ENCODE measurements around the gene ABTB2.
A peak's percentile ranks its signal among the peaks of the same experiment; 100 is the strongest.

Gene ABTB2

GRCh38 chr11:34358258-34358727, 483 bp upstream of the ABTB2 start:
- H3K4me1 ChIP-seq (ENCODE audit: control insufficient read depth, insufficient read depth, low read length), result peaks cover 9% of the 10 kb centered on the region
- no peak overlapping the region for H3K9ac ChIP-seq (ENCODE audit: low read length)
- H3K27me3 ChIP-seq (ENCODE audit: control insufficient read depth, insufficient read depth, low read length), result no peaks in the 10 kb centered on the region
- no peaks in the 10 kb centered on the region for H3K36me3 ChIP-seq (ENCODE audit: control insufficient read depth, insufficient read depth, low read length)
- H3K4me3 ChIP-seq (ENCODE audit: low read length), result peak overlapping the region; percentile 71
- peak overlapping the region; percentile 18 for H3K27ac ChIP-seq (ENCODE audit: low read depth, low read length)

DNA sequence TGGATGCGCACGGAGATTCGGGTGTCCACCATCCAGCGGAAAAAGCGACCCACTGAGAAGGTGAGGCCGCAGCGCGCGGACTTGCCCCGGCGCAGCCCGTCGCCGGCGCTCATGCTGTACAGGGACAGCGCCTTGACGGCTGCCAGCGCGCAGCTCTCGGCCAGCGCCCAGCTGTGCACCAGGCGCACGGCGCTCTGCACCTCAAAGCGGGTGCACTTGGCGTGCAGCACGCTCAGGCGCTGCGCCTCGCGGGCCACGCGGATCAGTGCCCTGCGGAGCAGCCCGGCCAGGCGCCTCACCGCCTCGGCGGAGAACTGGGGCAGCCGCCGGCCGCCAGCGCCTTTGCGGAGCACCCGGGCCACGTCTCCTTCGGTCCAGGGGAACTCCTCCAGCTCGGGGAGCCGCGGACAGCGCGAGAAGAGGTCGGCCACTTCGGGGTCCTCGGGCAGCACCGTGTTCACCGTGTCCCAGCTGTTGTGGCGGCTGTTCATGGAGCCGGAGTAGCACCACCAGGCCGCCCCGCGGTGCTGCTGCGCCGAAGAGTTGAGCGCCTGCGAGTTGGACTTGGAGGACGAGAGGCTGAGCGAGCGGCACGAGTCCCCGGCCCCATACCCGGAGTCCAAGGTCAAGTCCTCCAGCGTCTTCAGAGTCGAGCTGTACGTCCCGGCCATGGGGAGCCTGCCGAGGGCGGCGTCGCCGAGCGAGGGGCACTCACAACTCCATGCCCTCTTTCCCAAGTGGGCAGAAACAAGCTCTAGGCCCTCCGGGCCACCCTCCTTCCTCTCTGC, 703 bp downstream of the ABTB2 start:
- H3K36me3 ChIP-seq (ENCODE audit: control insufficient read depth, insufficient read depth, low read length), result no peaks in the 10 kb centered on the region
- H3K27me3 ChIP-seq (ENCODE audit: control insufficient read depth, insufficient read depth, low read length), result no peaks in the 10 kb centered on the region
- peaks cover 9% of the 10 kb centered on the region for H3K4me1 ChIP-seq (ENCODE audit: control insufficient read depth, insufficient read depth, low read length)
- no peak overlapping the region for H3K9ac ChIP-seq (ENCODE audit: low read length)
- peak overlapping the region; percentile 18 for H3K27ac ChIP-seq (ENCODE audit: low read depth, low read length)
- H3K4me3 ChIP-seq (ENCODE audit: low read length), result peak overlapping the region; percentile 53

- H3K4me3 ChIP-seq (ENCODE audit: low read length), result peak overlapping the region; percentile 53
- no peaks in the 10 kb centered on the region for H3K27me3 ChIP-seq (ENCODE audit: control insufficient read depth, insufficient read depth, low read length)
- peak overlapping the region; percentile 28 for H3K9ac ChIP-seq (ENCODE audit: low read length)
- no peak overlapping the region for H3K27ac ChIP-seq (ENCODE audit: low read depth, low read length)
- peaks cover 9% of the 10 kb centered on the region for H3K4me1 ChIP-seq (ENCODE audit: control insufficient read depth, insufficient read depth, low read length)
- H3K36me3 ChIP-seq (ENCODE audit: control insufficient read depth, insufficient read depth, low read length), result no peaks in the 10 kb centered on the region
Observed at GRCh38 chr11:34356576-34356912, 1.3 kb downstream of the ABTB2 start.

DNA sequence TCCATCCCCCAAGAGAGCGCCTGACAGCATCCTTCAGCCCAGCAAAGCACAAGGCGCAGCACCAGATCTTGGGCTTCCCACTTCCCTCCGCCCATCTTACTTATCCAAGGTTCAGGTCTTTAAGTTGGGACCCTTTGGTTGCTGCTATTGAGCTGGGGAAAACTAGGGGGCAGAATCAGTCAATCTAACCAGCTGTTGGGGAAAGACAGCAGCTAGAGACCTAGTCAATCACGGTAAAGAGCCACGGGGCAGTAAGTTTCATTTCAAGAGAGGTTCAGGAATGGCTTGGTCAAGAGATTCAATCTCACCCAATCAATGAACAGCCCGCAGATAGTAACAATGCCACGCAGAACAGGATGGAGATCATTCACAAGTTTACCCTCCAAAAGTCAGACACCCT, 1.7 kb downstream of the ABTB2 start:
- no peaks in the 10 kb centered on the region for H3K36me3 ChIP-seq (ENCODE audit: control insufficient read depth, insufficient read depth, low read length)
- H3K27ac ChIP-seq (ENCODE audit: low read depth, low read length), result no peak overlapping the region
- no peaks in the 10 kb centered on the region for H3K27me3 ChIP-seq (ENCODE audit: control insufficient read depth, insufficient read depth, low read length)
- peak overlapping the region; percentile 53 for H3K4me3 ChIP-seq (ENCODE audit: low read length)
- H3K9ac ChIP-seq (ENCODE audit: low read length), result no peak overlapping the region
- H3K4me1 ChIP-seq (ENCODE audit: control insufficient read depth, insufficient read depth, low read length), result peaks cover 9% of the 10 kb centered on the region

DNA sequence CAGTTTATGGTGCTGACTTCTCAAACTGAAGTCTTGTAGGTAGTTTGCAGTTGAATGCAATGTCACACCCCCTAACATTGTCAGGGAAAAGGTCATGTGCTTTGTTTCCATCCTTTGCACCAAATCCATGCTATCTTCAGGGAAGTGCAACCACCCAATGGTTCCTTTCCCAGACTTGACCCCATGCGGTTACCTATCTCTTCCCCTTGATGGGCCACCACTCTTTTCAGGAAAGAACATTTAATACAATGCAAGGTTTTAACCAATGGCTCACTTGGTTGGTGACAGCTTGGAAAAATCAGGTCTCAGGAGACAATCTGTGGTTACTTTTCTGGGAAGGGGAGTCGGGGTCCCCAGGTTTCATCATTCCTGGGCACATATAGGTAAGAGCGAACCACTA, 2.1 kb downstream of the ABTB2 start:
- H3K9ac ChIP-seq (ENCODE audit: low read length), result no peak overlapping the region
- no peaks in the 10 kb centered on the region for H3K27me3 ChIP-seq (ENCODE audit: control insufficient read depth, insufficient read depth, low read length)
- no peaks in the 10 kb centered on the region for H3K36me3 ChIP-seq (ENCODE audit: control insufficient read depth, insufficient read depth, low read length)
- H3K27ac ChIP-seq (ENCODE audit: low read depth, low read length), result no peak overlapping the region
- peaks cover 9% of the 10 kb centered on the region for H3K4me1 ChIP-seq (ENCODE audit: control insufficient read depth, insufficient read depth, low read length)
- H3K4me3 ChIP-seq (ENCODE audit: low read length), result no peak overlapping the region

DNA sequence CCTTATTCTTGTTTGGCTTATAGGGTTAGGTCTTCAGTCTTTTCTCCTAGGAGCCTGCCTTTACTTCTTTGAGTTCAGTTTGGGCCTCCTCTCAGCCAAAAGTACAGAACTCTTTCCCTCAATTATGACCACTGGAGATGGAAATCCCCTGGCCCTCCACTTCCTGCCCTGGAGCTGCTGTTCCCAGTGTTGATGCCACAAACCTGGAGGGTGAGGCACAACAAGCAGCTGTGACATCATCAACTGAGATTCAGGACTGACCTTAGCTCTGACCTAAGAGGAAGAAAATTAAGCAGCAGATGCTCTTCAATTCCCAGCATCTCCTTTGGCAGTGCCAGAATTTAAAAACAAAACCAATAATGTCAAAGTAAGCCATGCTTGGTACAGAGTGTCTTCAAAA, 3.0 kb downstream of the ABTB2 start:
- Histone ChIP-seq H3K27ac (ENCODE audit: low read depth, low read length) (no peak overlapping the region), H3K4me1 (ENCODE audit: control insufficient read depth, insufficient read depth, low read length) (peaks cover 9% of the 10 kb centered on the region), H3K36me3 (ENCODE audit: control insufficient read depth, insufficient read depth, low read length) (no peaks in the 10 kb centered on the region), H3K4me3 (ENCODE audit: low read length) (no peak overlapping the region), H3K27me3 (ENCODE audit: control insufficient read depth, insufficient read depth, low read length) (no peaks in the 10 kb centered on the region), H3K9ac (ENCODE audit: low read length) (no peak overlapping the region)

- no peak overlapping the region for H3K9ac ChIP-seq (ENCODE audit: low read length)
- no peaks in the 10 kb centered on the region for H3K36me3 ChIP-seq (ENCODE audit: control insufficient read depth, insufficient read depth, low read length)
- no peak overlapping the region for H3K4me3 ChIP-seq (ENCODE audit: low read length)
- H3K27ac ChIP-seq (ENCODE audit: low read depth, low read length), result no peak overlapping the region
- H3K27me3 ChIP-seq (ENCODE audit: control insufficient read depth, insufficient read depth, low read length), result no peaks in the 10 kb centered on the region
- peaks cover 9% of the 10 kb centered on the region for H3K4me1 ChIP-seq (ENCODE audit: control insufficient read depth, insufficient read depth, low read length)
Observed at GRCh38 chr11:34353881-34354280, 3.9 kb downstream of the ABTB2 start.

GRCh38 chr11:34351687-34352469, 5.9 kb downstream of the ABTB2 start:
- peaks cover 8% of the 10 kb centered on the region for H3K4me1 ChIP-seq (ENCODE audit: control insufficient read depth, insufficient read depth, low read length)
- H3K4me3 ChIP-seq (ENCODE audit: low read length), result no peak overlapping the region

GRCh38 chr11:34351051-34351450, 6.8 kb downstream of the ABTB2 start:
- H3K9ac ChIP-seq (ENCODE audit: low read length), result no peak overlapping the region
- no peaks in the 10 kb centered on the region for H3K27me3 ChIP-seq (ENCODE audit: control insufficient read depth, insufficient read depth, low read length)
- no peak overlapping the region for H3K27ac ChIP-seq (ENCODE audit: low read depth, low read length)
- H3K4me3 ChIP-seq (ENCODE audit: low read length), result no peak overlapping the region
- no peaks in the 10 kb centered on the region for H3K36me3 ChIP-seq (ENCODE audit: control insufficient read depth, insufficient read depth, low read length)
- H3K4me1 ChIP-seq (ENCODE audit: control insufficient read depth, insufficient read depth, low read length), result peaks cover 6% of the 10 kb centered on the region

More at GRCh38 chr11:34351687-34352469, 5.9 kb downstream of the ABTB2 start:
- H3K9ac ChIP-seq (ENCODE audit: low read length), result no peak overlapping the region
- no peaks in the 10 kb centered on the region for H3K36me3 ChIP-seq (ENCODE audit: control insufficient read depth, insufficient read depth, low read length)
- no peak overlapping the region for H3K27ac ChIP-seq (ENCODE audit: low read depth, low read length)
- no peaks in the 10 kb centered on the region for H3K27me3 ChIP-seq (ENCODE audit: control insufficient read depth, insufficient read depth, low read length)

DNA sequence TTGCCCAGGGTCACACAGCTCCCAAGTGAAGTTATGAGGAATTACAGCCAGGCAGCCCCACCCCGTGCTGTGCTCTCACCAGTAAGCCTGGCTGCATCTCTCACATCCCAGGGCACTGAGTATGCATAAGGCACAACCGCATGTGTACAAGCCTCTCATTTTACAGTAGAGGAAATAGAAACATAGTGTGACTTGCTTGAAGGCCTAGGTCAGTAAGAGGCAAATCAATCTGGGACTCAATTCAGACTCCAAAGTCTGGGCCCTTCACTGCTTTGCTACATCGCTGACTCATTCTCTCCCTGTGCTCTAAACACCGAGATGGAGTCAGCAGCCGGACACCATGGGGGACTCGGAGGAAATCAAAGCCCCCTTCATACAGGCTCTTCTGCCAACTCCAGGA, 7.9 kb downstream of the ABTB2 start:
- no peak overlapping the region for H3K27ac ChIP-seq (ENCODE audit: low read depth, low read length)
- H3K4me1 ChIP-seq (ENCODE audit: control insufficient read depth, insufficient read depth, low read length), result peaks cover 15% of the 10 kb centered on the region
- no peak overlapping the region for H3K9ac ChIP-seq (ENCODE audit: low read length)
- no peak overlapping the region for H3K4me3 ChIP-seq (ENCODE audit: low read length)
- H3K27me3 ChIP-seq (ENCODE audit: control insufficient read depth, insufficient read depth, low read length), result no peaks in the 10 kb centered on the region
- H3K36me3 ChIP-seq (ENCODE audit: control insufficient read depth, insufficient read depth, low read length), result no peaks in the 10 kb centered on the region

DNA sequence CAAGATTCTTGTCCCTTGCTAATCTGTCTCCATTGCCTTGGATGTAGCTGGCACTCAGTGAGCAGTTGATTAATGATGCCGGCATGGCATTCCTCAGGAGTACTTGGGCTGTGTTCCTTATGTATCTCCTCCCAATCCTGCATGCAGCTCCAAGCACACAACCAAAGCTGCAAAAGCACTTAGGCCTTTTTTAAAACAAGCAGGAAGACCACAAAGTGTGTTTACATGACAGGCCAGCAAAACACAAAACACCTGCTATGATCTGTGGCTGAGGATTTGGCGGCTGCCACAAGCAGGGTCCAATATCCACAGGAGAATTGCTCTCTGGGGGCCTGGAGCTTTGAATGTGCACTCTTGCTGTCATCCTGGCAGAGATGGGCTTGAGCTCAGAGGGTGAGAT, 8.9 kb downstream of the ABTB2 start:
- Histone ChIP-seq H3K27ac (ENCODE audit: low read depth, low read length) (no peak overlapping the region), H3K9ac (ENCODE audit: low read length) (no peak overlapping the region), H3K36me3 (ENCODE audit: control insufficient read depth, insufficient read depth, low read length) (no peaks in the 10 kb centered on the region), H3K27me3 (ENCODE audit: control insufficient read depth, insufficient read depth, low read length) (no peaks in the 10 kb centered on the region), H3K4me1 (ENCODE audit: control insufficient read depth, insufficient read depth, low read length) (peaks cover 15% of the 10 kb centered on the region), H3K4me3 (ENCODE audit: low read length) (no peak overlapping the region)

DNA sequence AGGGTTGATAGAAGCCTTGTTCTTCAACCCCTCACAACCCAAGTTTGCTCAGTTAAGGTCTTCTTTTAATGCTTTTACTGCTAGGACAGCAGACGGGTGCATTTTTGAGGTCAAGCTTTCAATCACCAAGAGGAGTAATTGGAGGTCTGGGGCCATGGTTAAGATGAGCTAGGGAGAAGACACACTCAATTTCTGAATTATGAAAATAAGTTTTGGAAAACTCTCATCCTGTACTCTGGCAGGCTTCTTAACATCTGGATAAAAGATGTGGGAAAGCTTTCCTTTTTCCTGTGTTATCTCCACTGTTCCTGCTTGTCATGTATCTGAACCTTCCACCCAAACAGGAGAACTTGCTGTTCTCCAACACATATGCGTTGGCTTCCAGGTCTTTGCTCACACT, 9.7 kb downstream of the ABTB2 start:
- Histone ChIP-seq H3K9ac (ENCODE audit: low read length) (no peak overlapping the region), H3K4me1 (ENCODE audit: control insufficient read depth, insufficient read depth, low read length) (peaks cover 17% of the 10 kb centered on the region), H3K27ac (ENCODE audit: low read depth, low read length) (no peak overlapping the region)

More for the DNA sequence above, 9.7 kb downstream of the ABTB2 start:
- no peaks in the 10 kb centered on the region for H3K36me3 ChIP-seq (ENCODE audit: control insufficient read depth, insufficient read depth, low read length)
- no peak overlapping the region for H3K4me3 ChIP-seq (ENCODE audit: low read length)
- H3K27me3 ChIP-seq (ENCODE audit: control insufficient read depth, insufficient read depth, low read length), result no peaks in the 10 kb centered on the region

All from rectal smooth muscle tissue (tissue), 1 donor.